Measurements from ENCODE around the gene MS4A3. TPM values are rescaled to one million over a fixed set of nuclear protein-coding genes. Genes with fewer than 3 reads are reported as not detected.

Gene MS4A3
- total and polyA plus RNA-seq, 4 donors, result 0.08 to 43.9 (median 0.23) TPM

Other genes with a start within 250 kb of the MS4A3 start
- 10 to 100 TPM; 24.9 to 33.5 TPM for gene MRPL16, start 245.9 kb upstream of the MS4A3 start, total RNA-seq
- 10 to 100 TPM; 45.7 to 54.9 TPM for gene MRPL16, start 245.9 kb upstream of the MS4A3 start, polyA plus RNA-seq
- not detected for gene CBLIF, start 211.2 kb upstream of the MS4A3 start, total RNA-seq
- gene CBLIF, start 211.2 kb upstream of the MS4A3 start, polyA plus RNA-seq, result not detected
- 1 to 10 TPM in 1 of 2 donors, under 1 TPM in 1; 0.08 to 4.7 TPM for gene TCN1, start 190.2 kb upstream of the MS4A3 start, total RNA-seq
- gene TCN1, start 190.2 kb upstream of the MS4A3 start, polyA plus RNA-seq, result under 1 TPM in 1 of 2 donors, not detected in 1; 0.17 TPM
- gene OOSP3, start 177.9 kb upstream of the MS4A3 start, total RNA-seq, result not detected
- gene OOSP3, start 177.9 kb upstream of the MS4A3 start, polyA plus RNA-seq, result not detected
- gene OOSP1, start 118.2 kb upstream of the MS4A3 start, total RNA-seq, result not detected
- not detected for gene OOSP1, start 118.2 kb upstream of the MS4A3 start, polyA plus RNA-seq
- not detected for gene OOSP4A, start 92.6 kb upstream of the MS4A3 start, total RNA-seq
- not detected for gene OOSP4A, start 92.6 kb upstream of the MS4A3 start, polyA plus RNA-seq
- not detected for gene OOSP4B, start 39.5 kb upstream of the MS4A3 start, total RNA-seq
- not detected for gene OOSP4B, start 39.5 kb upstream of the MS4A3 start, polyA plus RNA-seq
- gene OOSP2, start 16.3 kb upstream of the MS4A3 start, total RNA-seq, result not detected
- not detected for gene OOSP2, start 16.3 kb upstream of the MS4A3 start, polyA plus RNA-seq
- under 1 TPM; 0.08 to 0.37 TPM for gene MS4A2, start 32.0 kb downstream of the MS4A3 start, total RNA-seq
- under 1 TPM in 1 of 2 donors, not detected in 1; 0.32 TPM for gene MS4A2, start 32.0 kb downstream of the MS4A3 start, polyA plus RNA-seq
- 100 to 1,000 TPM in 1 of 2 donors, 10 to 100 TPM in 1; 83.4 to 115 TPM for gene MS4A6A, start 126.4 kb downstream of the MS4A3 start, total RNA-seq
- gene MS4A6A, start 126.4 kb downstream of the MS4A3 start, polyA plus RNA-seq, result 100 to 1,000 TPM in 1 of 2 donors, 10 to 100 TPM in 1; 64.6 to 117 TPM
- gene MS4A4E, start 186.5 kb downstream of the MS4A3 start, total RNA-seq, result 1 to 10 TPM in 1 of 2 donors, under 1 TPM in 1; 0.23 to 2.1 TPM
- 1 to 10 TPM in 1 of 2 donors, under 1 TPM in 1; 0.35 to 1.2 TPM for gene MS4A4E, start 186.5 kb downstream of the MS4A3 start, polyA plus RNA-seq
- gene MS4A4A, start 224.0 kb downstream of the MS4A3 start, total RNA-seq, result 10 to 100 TPM in 1 of 2 donors, 1 to 10 TPM in 1; 8.6 to 12.0 TPM
- 10 to 100 TPM in 1 of 2 donors, 1 to 10 TPM in 1; 9.5 to 16.1 TPM for gene MS4A4A, start 224.0 kb downstream of the MS4A3 start, polyA plus RNA-seq